PFSK-1 (cell line): ENCODE data around the gene MKLN1.

Experiments used
- POLR2AphosphoS5 ChIP-seq: IDR thresholded peaks from 2 replicates; pipeline ENCODE4 v1.6.1; 2012; ENCODE audit warnings: low read depth, mild to moderate bottlenecking, control low read depth, low read length, moderate library complexity
- TAF1 ChIP-seq: IDR thresholded peaks from 2 replicates; pipeline ENCODE4 v1.6.1; 2012; ENCODE audit warnings: low read length, control low read depth, borderline replicate concordance; ENCODE audit not compliant: insufficient read depth
- TF ChIP-seq, protein P1 (sequence below), 2 experiments: IDR thresholded peaks; 2 replicates each; pipeline versions ENCODE4 v1.6.1 to v1.8.0; 2011 to 2012; ENCODE audit warnings: low read depth in 2 of 2, low read length in 2 of 2, control low read depth in 1 of 2, inconsistent platforms in 1 of 2, mild to moderate bottlenecking in 1 of 2, moderate library complexity in 1 of 2; ENCODE audit not compliant: insufficient read depth in 1 of 2

DNA sequence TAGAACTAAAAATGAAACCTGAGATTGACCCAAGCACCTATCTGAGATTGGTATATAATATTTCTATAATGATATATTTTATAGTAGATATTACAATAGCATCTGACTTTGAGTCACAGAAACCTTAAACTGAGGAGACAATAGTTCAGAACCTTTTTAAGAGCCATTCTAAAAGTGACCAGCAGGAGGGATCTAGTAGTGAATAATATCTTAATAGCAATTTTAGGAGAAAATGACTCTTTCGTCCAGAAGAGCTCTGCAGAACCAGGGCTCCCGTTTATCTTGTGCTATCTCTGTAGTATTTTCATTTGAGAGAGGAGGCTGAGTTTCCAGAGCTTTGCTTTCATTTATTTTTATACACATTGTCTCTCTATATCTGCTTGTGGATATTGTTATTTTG lies 160.7 kb downstream of the MKLN1 start:
- TF ChIP-seq POLR2AphosphoS5 (no peak), TAF1 (no peak)
- TF ChIP-seq, protein P1, sequence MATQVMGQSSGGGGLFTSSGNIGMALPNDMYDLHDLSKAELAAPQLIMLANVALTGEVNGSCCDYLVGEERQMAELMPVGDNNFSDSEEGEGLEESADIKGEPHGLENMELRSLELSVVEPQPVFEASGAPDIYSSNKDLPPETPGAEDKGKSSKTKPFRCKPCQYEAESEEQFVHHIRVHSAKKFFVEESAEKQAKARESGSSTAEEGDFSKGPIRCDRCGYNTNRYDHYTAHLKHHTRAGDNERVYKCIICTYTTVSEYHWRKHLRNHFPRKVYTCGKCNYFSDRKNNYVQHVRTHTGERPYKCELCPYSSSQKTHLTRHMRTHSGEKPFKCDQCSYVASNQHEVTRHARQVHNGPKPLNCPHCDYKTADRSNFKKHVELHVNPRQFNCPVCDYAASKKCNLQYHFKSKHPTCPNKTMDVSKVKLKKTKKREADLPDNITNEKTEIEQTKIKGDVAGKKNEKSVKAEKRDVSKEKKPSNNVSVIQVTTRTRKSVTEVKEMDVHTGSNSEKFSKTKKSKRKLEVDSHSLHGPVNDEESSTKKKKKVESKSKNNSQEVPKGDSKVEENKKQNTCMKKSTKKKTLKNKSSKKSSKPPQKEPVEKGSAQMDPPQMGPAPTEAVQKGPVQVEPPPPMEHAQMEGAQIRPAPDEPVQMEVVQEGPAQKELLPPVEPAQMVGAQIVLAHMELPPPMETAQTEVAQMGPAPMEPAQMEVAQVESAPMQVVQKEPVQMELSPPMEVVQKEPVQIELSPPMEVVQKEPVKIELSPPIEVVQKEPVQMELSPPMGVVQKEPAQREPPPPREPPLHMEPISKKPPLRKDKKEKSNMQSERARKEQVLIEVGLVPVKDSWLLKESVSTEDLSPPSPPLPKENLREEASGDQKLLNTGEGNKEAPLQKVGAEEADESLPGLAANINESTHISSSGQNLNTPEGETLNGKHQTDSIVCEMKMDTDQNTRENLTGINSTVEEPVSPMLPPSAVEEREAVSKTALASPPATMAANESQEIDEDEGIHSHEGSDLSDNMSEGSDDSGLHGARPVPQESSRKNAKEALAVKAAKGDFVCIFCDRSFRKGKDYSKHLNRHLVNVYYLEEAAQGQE (IDR thresholded peaks at IDR 0.05; ENCODE audit: insufficient read depth in 1 of 2, low read depth in 2 of 2, low read length in 2 of 2) = no peak
